Kidney tubule cell (primary cell): Measurements from ENCODE around the gene FOXD4L6.
"Not testable (repeated sequence)": the region's sequence is repeated elsewhere in the genome, so short reads cannot be mapped to it uniquely, and the experiment has no call there.

Experiments used
- DNase-seq: peaks from one replicate; pipeline ENCODE4 v3.0.0-alpha.2; 2018; ENCODE audit warnings: low spot score

The FOXD4L6 gene

DNA sequence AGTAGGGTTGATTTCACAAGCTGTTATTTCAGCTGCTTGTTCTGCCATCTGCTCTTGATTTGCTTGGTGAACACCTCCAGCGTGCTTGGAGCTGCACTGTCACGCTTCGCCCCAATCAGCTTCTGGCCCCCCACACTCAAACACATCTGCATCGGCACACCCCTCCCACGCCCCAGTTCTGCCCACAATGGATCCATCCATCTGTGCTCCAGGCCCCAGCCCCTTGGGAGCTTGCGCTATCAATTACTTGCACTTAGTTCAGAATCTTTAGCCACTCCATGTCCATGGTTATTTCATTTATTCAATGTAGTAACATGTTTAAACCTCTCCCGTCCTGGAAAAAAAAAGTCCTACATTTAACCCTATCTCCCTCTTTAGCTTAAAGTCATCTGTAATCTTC lies 28.0 kb downstream of the FOXD4L6 start:
- DNase-seq: not testable (repeated sequence)

DNA sequence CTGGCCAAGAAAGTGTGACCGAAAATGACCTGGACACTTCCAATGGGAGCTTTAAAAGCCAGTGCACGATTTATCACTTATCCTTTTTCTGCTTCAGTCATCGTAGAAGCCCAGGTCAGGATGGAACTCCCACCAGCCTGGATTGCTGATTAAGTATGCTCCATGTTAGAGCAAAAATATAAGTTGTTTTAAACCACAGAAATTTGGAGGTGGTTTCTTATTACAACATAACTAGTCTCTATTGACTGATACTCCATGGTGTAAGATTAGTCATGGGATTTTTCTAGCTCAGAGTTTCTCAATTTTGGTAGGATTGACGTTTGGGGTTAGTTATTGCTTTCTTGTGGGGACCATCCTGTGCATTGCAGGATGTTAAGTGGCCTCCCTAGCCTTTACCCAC lies 29.7 kb downstream of the FOXD4L6 start:
- not testable (repeated sequence) for DNase-seq

DNA sequence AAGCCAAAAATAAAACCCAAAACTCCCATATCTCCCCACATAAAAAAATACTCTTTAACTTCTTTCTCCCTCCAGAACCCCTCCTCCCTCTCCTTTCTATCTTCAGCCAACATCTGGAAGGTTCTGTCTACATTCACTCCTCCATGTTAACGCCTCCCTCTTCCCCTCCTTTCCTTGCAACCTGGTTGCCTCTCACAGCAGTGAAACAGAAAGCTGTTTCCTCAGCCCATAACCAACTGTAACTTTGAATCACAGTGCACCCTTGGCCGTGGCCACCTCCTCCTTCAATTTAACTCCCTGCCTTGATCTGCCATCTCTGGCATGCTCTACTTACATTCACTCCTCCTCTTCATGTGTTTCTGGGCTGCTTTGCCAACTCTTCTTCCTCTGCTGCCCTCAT lies 33.4 kb downstream of the FOXD4L6 start:
- DNase-seq: not testable (repeated sequence)

DNA sequence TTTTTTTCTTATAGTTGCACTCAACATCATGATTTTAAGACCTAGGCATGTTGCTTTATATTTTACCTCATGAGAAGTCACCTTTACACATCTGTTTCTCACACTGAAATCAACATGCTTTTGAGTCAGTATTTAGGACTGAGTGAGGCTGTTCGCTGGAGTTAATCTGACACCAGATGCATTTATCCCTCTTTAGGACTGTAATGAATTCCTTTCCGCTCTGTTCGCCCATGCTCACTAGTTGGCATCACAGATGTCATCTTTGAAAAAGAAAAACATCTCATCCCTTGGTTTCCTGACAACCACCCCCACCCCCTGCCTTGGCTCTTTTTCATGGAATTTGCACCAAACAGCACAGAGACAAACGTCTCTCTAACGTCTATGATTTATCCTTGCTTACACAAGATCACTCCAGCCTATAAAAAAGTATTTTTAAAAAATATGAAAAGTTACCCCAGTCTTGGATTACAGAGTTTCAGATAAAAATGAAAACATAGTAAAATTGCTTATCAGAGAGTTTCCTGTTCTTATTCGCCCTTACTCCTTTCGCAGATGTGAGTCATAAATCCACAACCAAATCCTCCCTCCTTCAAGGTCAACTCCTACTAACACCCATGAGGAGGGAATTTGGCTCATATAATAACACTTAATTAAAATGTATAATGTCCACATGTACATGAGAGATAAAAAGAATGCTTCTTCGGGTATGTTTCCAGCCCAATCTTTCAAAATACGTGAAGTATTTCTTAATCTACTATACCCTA lies 34.3 kb downstream of the FOXD4L6 start:
- not testable (repeated sequence) for DNase-seq

DNA sequence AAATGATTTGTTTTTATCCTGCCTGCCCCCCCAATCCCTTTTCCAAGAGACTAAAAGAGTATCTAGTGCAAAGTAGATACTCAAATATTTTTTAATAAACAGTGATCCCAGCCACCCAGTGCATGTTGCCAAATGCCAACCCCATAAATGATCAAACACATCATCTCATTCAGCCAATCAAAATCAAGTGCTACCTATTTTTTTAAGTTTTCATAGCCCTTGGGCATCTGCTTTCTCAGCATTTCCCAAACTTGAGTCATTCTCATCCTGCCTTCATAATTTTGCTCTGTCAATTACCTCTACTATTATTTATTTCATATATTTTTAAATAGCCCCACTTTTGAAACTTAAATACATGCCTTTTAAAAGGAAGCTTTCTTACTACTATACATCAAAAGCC lies 37.6 kb downstream of the FOXD4L6 start:
- DNase-seq: not testable (repeated sequence)

DNA sequence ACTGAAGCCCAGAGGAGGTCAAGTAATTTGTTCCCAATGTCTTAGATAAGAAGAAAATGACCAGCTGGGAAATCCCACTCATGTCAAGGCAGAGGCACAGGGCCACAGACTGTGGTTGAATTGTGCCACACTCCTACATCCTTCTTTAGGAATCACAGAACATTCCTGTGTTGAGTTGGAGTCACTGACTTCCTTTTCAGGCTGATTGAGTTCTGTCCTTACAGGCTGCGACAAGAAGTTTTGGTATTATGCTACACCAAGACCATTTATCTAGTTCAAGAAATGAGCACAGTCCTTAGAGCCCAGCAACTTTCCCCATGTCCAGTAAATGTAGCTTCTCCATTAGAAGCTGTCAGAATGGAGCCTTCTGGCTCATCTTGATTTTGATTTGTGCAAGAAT lies 38.1 kb downstream of the FOXD4L6 start:
- DNase-seq: not testable (repeated sequence)

DNA sequence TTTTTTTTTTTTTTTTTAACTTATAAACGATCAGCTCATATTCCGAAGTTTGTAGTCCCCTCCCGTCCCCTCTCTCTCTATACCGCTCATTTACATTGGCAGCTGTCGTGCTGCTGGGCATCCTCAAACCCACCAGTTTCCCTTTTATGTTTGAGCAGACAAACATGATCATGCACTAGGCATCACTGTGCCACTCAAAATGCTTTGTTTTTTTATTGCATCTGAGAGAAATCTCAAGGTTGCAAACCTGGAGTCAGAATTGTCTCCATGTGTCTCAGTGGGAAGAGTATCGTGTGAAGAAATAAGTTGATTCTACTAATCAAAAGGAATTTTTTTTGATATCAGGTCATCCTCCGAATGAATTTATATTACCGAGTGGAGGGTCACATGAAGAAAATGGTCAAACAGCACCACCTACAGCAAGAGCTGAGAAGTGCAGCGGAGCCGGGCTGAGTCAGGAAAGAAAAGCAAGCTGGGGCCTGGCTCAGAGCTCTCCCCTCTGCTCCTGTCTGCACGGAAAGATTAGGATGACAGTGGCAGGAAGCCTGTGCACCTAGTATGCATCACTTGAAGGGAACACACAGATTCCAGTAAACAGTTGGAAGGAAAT lies 39.9 kb downstream of the FOXD4L6 start:
- not testable (repeated sequence) for DNase-seq

DNA sequence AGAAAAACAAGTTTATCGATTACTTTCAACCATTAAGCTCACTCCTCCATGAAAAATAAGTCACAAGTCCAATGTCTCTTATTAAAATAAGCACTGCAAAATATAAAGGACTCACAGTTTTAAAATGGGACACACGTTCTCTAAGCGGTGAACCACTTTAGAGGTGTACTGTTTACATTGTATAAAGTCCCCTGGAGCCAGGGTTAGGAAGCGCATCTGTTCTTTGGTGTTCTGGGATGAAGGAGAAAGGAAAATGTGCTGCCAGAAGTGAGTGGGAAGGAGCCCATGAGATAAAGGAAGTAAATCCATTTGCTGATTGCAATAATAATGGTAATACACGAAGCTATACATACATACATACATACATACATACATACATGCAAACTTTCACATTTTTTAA lies 40.6 kb downstream of the FOXD4L6 start:
- DNase-seq: not testable (repeated sequence)

DNA sequence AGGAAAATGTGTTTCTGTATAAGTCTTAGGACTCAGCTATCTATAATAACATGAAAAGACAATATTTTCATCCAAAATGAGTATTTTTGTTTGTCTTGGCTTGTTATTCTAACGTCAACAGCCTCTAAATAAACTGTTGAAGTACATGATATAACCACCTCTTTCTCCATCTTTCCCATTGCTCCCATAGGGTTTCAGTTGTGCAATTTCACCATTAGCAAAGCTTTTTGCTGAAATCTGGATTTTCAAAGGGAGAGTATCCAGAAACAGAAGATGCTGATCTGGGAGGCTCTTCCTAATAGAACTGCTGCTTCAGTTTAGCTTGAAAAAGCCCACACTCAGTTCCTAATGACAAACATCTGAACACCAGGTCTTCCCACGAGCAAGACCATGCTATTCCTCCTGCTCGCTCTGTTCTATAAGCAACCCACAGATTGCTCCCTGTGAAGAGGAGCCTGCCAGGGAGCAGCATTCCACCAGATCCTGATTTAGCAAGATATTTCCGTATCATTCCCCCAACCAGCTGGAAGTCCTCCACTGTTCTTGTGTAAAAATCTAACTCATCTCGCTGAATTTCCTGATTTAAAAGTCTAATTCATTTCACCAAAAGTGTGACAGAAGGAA lies 41.2 kb downstream of the FOXD4L6 start:
- DNase-seq: not testable (repeated sequence)

DNA sequence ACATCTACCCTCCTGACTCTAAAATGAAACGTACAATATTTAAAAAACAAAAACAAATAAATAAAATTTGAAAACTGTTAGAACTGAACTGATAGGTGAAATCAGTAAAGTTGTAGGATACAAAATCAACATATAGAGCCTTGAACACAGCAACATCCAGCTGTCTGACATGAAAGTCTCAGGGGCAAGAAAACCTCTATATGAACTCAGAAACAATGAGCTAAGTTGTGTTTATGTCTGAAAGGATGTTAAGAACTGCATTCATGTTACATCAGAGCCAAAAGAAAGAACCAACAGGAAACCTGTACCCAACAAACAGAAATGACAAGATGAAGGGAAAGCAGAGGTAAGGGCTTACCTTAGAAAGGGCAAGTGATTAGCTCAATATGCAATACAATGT lies 41.8 kb downstream of the FOXD4L6 start:
- not testable (repeated sequence) for DNase-seq

DNA sequence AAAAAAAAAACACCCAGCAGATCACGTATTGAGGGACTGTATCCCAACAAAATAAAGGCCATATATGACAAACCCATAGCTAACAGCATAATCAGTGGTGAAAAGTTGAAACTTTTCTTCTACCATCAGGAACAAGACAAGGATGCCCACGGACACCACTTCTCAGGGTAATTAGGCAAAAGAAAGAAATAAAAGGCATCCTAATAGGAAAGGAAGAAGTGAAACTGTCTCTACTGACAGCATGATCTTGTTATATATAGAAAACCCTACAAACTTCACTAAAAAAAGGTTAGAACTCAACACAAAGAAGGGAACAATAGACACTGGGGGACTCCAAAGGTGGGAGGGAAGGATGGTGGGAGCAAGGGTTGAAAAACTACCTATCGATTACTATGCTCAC lies 42.3 kb downstream of the FOXD4L6 start:
- not testable (repeated sequence) for DNase-seq

DNA sequence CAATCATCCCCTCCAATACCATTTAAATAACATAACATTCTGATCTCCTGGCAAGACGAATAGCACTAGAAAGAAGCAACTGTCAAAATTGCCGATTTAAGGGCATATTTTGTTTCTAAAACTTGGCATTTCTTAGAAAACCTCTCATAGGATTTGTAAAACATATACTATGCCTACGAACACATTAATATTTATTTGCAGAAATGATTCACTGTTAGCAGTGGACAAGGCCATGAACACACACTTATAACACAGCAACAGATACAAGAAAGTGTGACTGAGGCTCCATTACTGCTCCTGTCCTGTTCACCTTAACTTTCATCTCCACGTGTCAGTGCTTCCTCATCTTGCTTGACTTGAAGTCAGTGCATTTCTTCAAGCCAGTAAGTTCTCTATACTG lies 46.1 kb downstream of the FOXD4L6 start:
- not testable (repeated sequence) for DNase-seq

DNA sequence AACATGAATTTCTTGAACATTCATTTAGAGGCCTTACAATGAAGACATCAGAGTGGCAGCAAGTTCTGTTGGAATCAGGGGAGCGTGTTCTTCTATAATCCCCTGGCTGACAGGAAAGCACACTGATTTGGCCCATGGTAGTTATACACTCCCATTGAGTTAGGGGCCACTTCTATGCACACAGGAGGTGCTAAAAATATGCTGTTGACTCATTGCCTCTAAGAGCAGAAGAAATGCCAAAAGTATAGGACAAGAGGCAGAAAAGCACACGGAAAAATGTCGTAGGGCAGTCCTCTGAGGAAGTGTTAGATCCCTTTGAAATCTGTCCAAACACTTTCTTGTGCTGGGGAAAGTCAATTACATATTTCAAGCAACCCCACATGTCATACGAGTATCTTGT lies 49.0 kb downstream of the FOXD4L6 start:
- not testable (repeated sequence) for DNase-seq

DNA sequence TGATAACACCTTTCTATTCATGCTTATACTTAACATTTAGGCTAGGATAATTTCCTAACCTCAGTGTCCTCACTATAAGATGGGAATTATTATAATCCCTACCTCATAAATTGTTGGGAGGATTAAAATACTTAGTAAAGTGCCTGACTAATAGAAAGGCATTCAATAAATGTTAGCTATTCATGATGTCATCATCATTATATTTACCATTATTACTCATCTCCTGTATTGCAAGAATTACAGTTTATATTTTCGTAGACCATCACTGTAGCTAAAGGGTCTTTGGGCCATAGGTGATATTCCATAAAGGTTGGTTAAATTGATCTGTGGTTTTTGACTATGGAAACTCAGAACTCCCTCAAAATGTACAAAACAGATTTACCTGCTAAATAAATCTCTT lies 50.9 kb downstream of the FOXD4L6 start:
- DNase-seq: peak; percentile 30
